Stimulated activated CD8-positive, alpha-beta memory T cell treated with anti-CD3 and anti-CD28 coated beads, Interleukin-15, amount 100 ng/mL, for 1 hour (primary cell): ENCODE data around the gene IDH3B.

Source experiments
- DNase-seq: peaks from one replicate; pipeline ENCODE4 v3.0.0-alpha.2; 2020; ENCODE audit warnings: low read depth

Gene IDH3B

DNA sequence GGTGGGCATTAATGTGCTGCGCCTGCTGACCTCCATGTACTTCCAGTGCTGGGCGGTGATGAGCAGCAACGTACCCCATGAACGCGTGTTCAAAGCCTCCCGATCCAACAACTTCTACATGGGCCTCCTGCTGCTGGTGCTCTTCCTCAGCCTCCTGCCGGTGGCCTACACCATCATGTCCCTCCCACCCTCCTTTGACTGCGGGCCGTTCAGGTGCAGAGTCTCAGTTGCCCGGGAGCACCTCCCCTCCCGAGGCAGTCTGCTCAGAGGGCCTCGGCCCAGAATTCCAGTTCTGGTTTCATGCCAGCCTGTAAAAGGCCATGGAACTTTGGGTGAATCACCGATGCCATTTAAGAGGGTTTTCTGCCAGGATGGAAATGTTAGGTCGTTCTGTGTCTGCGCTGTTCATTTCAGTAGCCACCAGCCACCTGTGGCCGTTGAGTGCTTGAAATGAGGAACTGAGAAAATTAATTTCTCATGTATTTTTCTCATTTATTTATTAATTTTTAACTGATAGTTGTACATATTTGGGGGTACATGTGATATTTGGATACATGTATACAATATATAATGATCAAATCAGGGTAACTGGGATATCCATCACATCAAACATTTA lies 46.8 kb downstream of the IDH3B start:
- no peak for DNase-seq

GRCh38 chr20:2616634-2617033 lies 47.4 kb downstream of the IDH3B start:
- DNase-seq, result no peak

GRCh38 chr20:2612073-2612472 lies 51.9 kb downstream of the IDH3B start:
- no peak for DNase-seq

DNA sequence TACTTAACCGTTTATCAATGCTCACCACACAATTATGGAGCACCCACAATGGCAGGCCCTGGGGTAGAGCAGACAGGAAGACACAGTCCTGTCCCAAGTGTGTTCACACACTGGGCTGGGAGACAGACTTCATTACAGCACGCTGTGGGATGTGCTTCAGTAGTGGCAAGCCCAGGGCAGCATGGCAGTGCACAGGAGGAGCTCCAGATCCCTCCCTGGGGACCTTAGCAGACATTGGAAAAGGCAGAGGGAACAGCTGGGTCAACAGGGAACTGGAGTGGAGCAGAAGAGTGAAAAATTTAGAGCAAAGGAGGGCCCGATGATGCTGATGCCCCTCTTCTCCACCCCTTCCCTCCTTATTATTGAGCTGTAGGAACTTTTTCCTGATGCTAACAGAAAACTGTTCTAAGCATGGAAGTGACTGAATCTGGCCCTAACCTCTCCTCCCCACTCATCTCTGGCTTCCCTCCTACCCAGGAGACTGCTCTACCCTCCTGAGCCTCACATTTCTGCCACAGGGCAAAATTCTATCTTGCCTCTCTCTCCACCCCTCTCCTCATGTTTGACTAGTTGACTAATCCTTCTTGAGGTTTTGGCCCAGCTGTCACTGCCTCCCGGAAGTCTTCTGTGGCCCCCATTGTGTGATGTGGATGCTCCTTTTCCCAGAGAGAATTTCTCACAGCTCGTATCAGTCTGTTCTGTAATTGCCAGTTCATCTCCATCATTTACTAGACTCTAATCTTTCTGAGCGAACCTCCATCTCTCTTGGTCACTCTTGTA lies 52.9 kb downstream of the IDH3B start:
- DNase-seq, result no peak

GRCh38 chr20:2610326-2610725 lies 53.7 kb downstream of the IDH3B start:
- no peak for DNase-seq
